ENCODE measurements around the gene STAT5A.

GRCh38 chr17:42290577-42290976 is 2.3 kb downstream of the STAT5A start:
- TF ChIP-seq CTCF (IDR thresholded peaks at IDR 0.05) (no peak), POLR2AphosphoS5 (IDR thresholded peaks at IDR 0.05) (no peak)

Data from esophagus muscularis mucosa (tissue), 3 donors.